Activated naive CD8-positive, alpha-beta T cell treated with anti-CD3 and anti-CD28 coated beads, Interleukin-2, amount 50 U/mL, for 24 hours (primary cell): Measurements from ENCODE around the gene SEMA6B.
A peak's percentile ranks its signal among the peaks of the same experiment; 100 is the strongest.
"Not testable (repeated sequence)": the region's sequence is repeated elsewhere in the genome, so short reads cannot be mapped to it uniquely, and the experiment has no call there.

ENCODE experiments used
- ATAC-seq: fragments of 150-1000 bp; cut with Tn5 transposase; one replicate; pipeline ENCODE4 v1.10.0; 2021
- DNase-seq: peaks from one replicate; pipeline ENCODE4 v3.0.0; 2021
- H3K27ac Mint-ChIP-seq: one replicate; pipeline ENCODE4 v1.8.0; 2021; ENCODE audit warnings: mild to moderate bottlenecking, mixed read lengths
- H3K27me3 Mint-ChIP-seq: one replicate; pipeline ENCODE4 v1.8.0; 2021; ENCODE audit warnings: mixed read lengths
- H3K36me3 Mint-ChIP-seq: one replicate; pipeline ENCODE4 v1.8.0; 2021; ENCODE audit warnings: low read depth, mixed read lengths
- H3K4me1 Mint-ChIP-seq: one replicate; pipeline ENCODE4 v1.8.0; 2021; ENCODE audit warnings: mixed read lengths
- H3K4me3 Mint-ChIP-seq: one replicate; pipeline ENCODE4 v1.8.0; 2021; ENCODE audit warnings: mild to moderate bottlenecking, moderate library complexity, mixed read lengths
- H3K9me3 Mint-ChIP-seq: one replicate; pipeline ENCODE4 v1.8.0; 2021; ENCODE audit warnings: mixed read lengths

Gene SEMA6B

GRCh38 chr19:4538601-4538954 lies 20.9 kb downstream of the SEMA6B start:
- Mint-ChIP-seq H3K4me1 (peaks cover 16% of the 10 kb centered on the region), H3K4me3 (no peak overlapping the region), H3K36me3 (no peaks in the 10 kb centered on the region), H3K27ac (no peak overlapping the region), H3K9me3 (no peaks in the 10 kb centered on the region), H3K27me3 (peaks cover 11% of the 10 kb centered on the region)
- ATAC-seq (no peak), DNase-seq (no peak)

GRCh38 chr19:4537953-4538600 lies 21.4 kb downstream of the SEMA6B start:
- Mint-ChIP-seq H3K9me3 (no peaks in the 10 kb centered on the region), H3K27ac (no peak overlapping the region), H3K4me3 (no peak overlapping the region), H3K36me3 (no peaks in the 10 kb centered on the region), H3K4me1 (peaks cover 15% of the 10 kb centered on the region), H3K27me3 (peaks cover 15% of the 10 kb centered on the region)
- DNase-seq, result no peak
- no peak for ATAC-seq

- no peaks in the 10 kb centered on the region for H3K36me3 Mint-ChIP-seq
- H3K27me3 Mint-ChIP-seq, result peaks cover 15% of the 10 kb centered on the region
Observed at GRCh38 chr19:4536798-4537197, 22.7 kb downstream of the SEMA6B start.

GRCh38 chr19:4534836-4535658 lies 24.4 kb downstream of the SEMA6B start, which contains the start of gene PLIN5:
PLIN5 (minus strand) TSS chr19:4535224; CDS start chr19:4534074, 1,150 bp downstream.
- Mint-ChIP-seq H3K27me3 (peaks cover 15% of the 10 kb centered on the region), H3K4me3 (no peak within 1 kb of the TSS), H3K4me1 (peaks cover 8% of the 10 kb centered on the region), H3K27ac (peak within 1 kb of the TSS; percentile 42), H3K36me3 (no peaks in the 10 kb centered on the region), H3K9me3 (no peaks in the 10 kb centered on the region)
- ATAC-seq, result peak; percentile 62
- peak; percentile 58 for DNase-seq

More at GRCh38 chr19:4536798-4537197, 22.7 kb downstream of the SEMA6B start:
- H3K4me3 Mint-ChIP-seq, result no peak overlapping the region
- ATAC-seq (no peak), DNase-seq (no peak)
- H3K27ac Mint-ChIP-seq, result no peak overlapping the region
- H3K4me1 Mint-ChIP-seq, result peaks cover 15% of the 10 kb centered on the region
- H3K9me3 Mint-ChIP-seq, result no peaks in the 10 kb centered on the region

- H3K27ac Mint-ChIP-seq, result no peak overlapping the region
Observed at GRCh38 chr19:4533835-4534424, 25.6 kb downstream of the SEMA6B start.

GRCh38 chr19:4533334-4533733 lies 26.1 kb downstream of the SEMA6B start:
- ATAC-seq (no peak), DNase-seq (no peak)
- no peak overlapping the region for H3K27ac Mint-ChIP-seq
- no peaks in the 10 kb centered on the region for H3K36me3 Mint-ChIP-seq
- H3K4me3 Mint-ChIP-seq, result no peak overlapping the region
- peaks cover 5% of the 10 kb centered on the region for H3K4me1 Mint-ChIP-seq
- H3K9me3 Mint-ChIP-seq, result no peaks in the 10 kb centered on the region
- H3K27me3 Mint-ChIP-seq, result peaks cover 12% of the 10 kb centered on the region

More at GRCh38 chr19:4533835-4534424, 25.6 kb downstream of the SEMA6B start:
- DNase-seq (no peak), ATAC-seq (no peak)
- H3K4me3 Mint-ChIP-seq, result no peak overlapping the region
- H3K9me3 Mint-ChIP-seq, result no peaks in the 10 kb centered on the region
- no peaks in the 10 kb centered on the region for H3K36me3 Mint-ChIP-seq
- peaks cover 12% of the 10 kb centered on the region for H3K27me3 Mint-ChIP-seq
- H3K4me1 Mint-ChIP-seq, result peaks cover 5% of the 10 kb centered on the region

- ATAC-seq (no peak), DNase-seq (no peak)
- Mint-ChIP-seq H3K9me3 (no peaks in the 10 kb centered on the region), H3K4me3 (no peak overlapping the region), H3K27me3 (peaks cover 12% of the 10 kb centered on the region), H3K36me3 (no peaks in the 10 kb centered on the region), H3K27ac (no peak overlapping the region), H3K4me1 (peaks cover 5% of the 10 kb centered on the region)
Observed at GRCh38 chr19:4531562-4532165, 27.8 kb downstream of the SEMA6B start.

GRCh38 chr19:4529924-4530522 lies 29.5 kb downstream of the SEMA6B start:
- H3K27me3 Mint-ChIP-seq, result peaks cover 8% of the 10 kb centered on the region
- H3K36me3 Mint-ChIP-seq, result no peaks in the 10 kb centered on the region
- no peak overlapping the region for H3K27ac Mint-ChIP-seq
- H3K9me3 Mint-ChIP-seq, result no peaks in the 10 kb centered on the region
- no peak for DNase-seq
- H3K4me3 Mint-ChIP-seq, result no peak overlapping the region
- no peaks in the 10 kb centered on the region for H3K4me1 Mint-ChIP-seq
- ATAC-seq, result no peak

GRCh38 chr19:4528843-4529242 lies 30.6 kb downstream of the SEMA6B start:
- no peaks in the 10 kb centered on the region for H3K36me3 Mint-ChIP-seq
- H3K27me3 Mint-ChIP-seq, result peaks cover 5% of the 10 kb centered on the region
- DNase-seq, result no peak
- no peaks in the 10 kb centered on the region for H3K9me3 Mint-ChIP-seq
- H3K4me1 Mint-ChIP-seq, result no peaks in the 10 kb centered on the region
- H3K27ac Mint-ChIP-seq, result no peak overlapping the region
- no peak overlapping the region for H3K4me3 Mint-ChIP-seq
- ATAC-seq, result no peak

- DNase-seq, H3K4me1 Mint-ChIP-seq, H3K27me3 Mint-ChIP-seq, H3K27ac Mint-ChIP-seq, H3K36me3 Mint-ChIP-seq, H3K4me3 Mint-ChIP-seq, ATAC-seq, H3K9me3 Mint-ChIP-seq: not testable (repeated sequence)
Observed at GRCh38 chr19:4527377-4527776, 32.1 kb downstream of the SEMA6B start.

GRCh38 chr19:4525563-4526002 lies 33.9 kb downstream of the SEMA6B start:
- Mint-ChIP-seq H3K27ac (no peak overlapping the region), H3K4me3 (no peak overlapping the region), H3K9me3 (no peaks in the 10 kb centered on the region), H3K27me3 (no peaks in the 10 kb centered on the region), H3K36me3 (no peaks in the 10 kb centered on the region), H3K4me1 (no peaks in the 10 kb centered on the region)
- DNase-seq (no peak), ATAC-seq (peak; percentile 26)

GRCh38 chr19:4524808-4525562 lies 34.5 kb downstream of the SEMA6B start:
- ATAC-seq (peak; percentile 62), DNase-seq (peak; percentile 81)
- Mint-ChIP-seq H3K27me3 (no peaks in the 10 kb centered on the region), H3K4me1 (no peaks in the 10 kb centered on the region), H3K9me3 (no peaks in the 10 kb centered on the region), H3K36me3 (no peaks in the 10 kb centered on the region), H3K4me3 (no peak overlapping the region), H3K27ac (no peak overlapping the region)

GRCh38 chr19:4523306-4524110 lies 36.0 kb downstream of the SEMA6B start:
- Mint-ChIP-seq H3K36me3 (no peaks in the 10 kb centered on the region), H3K9me3 (no peaks in the 10 kb centered on the region), H3K4me1 (no peaks in the 10 kb centered on the region), H3K27ac (no peak overlapping the region), H3K4me3 (no peak overlapping the region), H3K27me3 (peaks cover 4% of the 10 kb centered on the region)
- DNase-seq, result peak; percentile 53
- ATAC-seq, result no peak
